Activated CD8-positive, alpha-beta memory T cell treated with anti-CD3 and anti-CD28 coated beads for 24 hours (primary cell): Measurements from ENCODE around the gene ABCC4.

Experiments used
- DNase-seq: peaks from one replicate; pipeline ENCODE4 v3.0.0-alpha.2; 2020

Gene ABCC4, protein sequence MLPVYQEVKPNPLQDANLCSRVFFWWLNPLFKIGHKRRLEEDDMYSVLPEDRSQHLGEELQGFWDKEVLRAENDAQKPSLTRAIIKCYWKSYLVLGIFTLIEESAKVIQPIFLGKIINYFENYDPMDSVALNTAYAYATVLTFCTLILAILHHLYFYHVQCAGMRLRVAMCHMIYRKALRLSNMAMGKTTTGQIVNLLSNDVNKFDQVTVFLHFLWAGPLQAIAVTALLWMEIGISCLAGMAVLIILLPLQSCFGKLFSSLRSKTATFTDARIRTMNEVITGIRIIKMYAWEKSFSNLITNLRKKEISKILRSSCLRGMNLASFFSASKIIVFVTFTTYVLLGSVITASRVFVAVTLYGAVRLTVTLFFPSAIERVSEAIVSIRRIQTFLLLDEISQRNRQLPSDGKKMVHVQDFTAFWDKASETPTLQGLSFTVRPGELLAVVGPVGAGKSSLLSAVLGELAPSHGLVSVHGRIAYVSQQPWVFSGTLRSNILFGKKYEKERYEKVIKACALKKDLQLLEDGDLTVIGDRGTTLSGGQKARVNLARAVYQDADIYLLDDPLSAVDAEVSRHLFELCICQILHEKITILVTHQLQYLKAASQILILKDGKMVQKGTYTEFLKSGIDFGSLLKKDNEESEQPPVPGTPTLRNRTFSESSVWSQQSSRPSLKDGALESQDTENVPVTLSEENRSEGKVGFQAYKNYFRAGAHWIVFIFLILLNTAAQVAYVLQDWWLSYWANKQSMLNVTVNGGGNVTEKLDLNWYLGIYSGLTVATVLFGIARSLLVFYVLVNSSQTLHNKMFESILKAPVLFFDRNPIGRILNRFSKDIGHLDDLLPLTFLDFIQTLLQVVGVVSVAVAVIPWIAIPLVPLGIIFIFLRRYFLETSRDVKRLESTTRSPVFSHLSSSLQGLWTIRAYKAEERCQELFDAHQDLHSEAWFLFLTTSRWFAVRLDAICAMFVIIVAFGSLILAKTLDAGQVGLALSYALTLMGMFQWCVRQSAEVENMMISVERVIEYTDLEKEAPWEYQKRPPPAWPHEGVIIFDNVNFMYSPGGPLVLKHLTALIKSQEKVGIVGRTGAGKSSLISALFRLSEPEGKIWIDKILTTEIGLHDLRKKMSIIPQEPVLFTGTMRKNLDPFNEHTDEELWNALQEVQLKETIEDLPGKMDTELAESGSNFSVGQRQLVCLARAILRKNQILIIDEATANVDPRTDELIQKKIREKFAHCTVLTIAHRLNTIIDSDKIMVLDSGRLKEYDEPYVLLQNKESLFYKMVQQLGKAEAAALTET (N-terminal part only)

DNA sequence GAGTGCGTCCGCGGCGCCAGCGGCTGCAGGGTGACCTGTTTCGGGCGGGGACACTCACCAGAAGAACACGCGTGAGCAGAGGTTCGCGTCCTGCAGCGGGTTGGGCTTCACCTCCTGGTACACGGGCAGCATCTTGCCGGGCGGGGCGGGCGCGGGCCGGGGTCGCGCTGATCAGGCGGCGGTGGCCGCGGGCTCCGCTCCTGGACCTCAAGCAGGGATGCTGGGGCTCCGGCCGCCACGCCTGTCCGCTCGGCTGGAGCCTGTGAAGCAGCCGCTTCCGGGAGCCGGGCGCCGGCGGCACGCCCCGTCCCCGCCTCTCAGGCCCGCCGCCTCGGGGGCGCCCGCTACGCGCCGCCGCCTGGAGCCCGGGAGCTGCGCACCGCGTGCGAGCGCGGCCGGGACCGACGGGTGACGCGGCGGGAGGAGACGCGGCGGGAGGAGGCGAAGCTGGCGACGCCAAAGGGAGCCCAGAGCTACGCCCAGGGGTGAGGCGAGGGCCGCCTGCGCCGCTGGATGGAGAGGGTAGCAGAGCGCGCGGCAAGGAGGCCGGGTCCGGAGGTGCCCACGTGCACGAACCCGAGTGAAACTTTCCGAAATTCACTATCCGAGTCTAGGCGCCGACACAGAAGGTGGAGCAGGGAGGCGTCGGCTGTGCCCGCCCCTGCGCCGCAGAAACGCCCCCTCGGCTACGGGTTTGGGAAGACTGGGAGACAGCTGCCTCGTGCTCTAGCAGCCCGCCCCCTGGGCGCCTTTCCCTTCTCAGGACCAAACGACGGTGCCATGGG lies at the start of gene ABCC4:
Gene ABCC4, minus strand, starts transcription at position 269 of the 785 bp plus-strand sequence. Its CDS starts 137 bp downstream, at position 132.
- peak; percentile 85 for DNase-seq

DNA sequence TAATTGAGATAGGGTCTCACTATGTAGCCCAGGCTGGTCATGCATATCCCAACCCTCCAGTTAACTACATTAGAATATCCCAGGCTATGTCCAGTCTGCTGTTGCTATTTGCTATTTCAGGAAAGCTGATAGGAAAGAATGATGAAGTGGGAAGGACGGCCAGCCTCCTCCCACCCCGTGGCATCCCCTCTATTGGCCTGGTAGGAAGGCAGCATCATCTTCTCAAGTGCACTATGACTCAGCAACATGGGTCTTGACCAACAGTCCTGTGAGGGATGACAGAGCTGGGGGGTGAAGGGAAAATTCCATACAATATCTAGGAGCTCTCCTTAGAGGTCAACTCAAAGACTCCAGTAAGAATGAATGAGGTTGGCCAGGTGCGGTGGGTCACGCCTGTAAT lies 48.0 kb upstream of the ABCC4 start:
- DNase-seq: no peak

DNA sequence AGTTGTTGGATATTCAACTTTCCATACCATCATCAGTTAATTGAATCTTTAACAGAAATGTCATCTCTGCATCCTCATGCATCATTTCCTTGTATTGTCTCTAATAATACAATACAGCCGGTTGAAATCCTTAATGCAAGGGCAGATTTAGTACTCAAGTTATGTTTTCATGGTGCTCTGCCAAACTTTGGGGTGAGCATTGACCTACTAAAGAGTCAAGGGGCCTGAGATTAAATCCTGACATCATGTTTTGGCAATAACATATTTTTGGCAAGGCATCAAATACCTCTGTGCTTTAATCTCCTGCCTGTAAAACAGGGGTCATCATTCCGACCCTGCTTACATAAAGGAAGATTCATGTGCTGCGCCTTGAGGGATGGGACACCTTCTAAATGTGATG lies 42.7 kb upstream of the ABCC4 start:
- no peak for DNase-seq

DNA sequence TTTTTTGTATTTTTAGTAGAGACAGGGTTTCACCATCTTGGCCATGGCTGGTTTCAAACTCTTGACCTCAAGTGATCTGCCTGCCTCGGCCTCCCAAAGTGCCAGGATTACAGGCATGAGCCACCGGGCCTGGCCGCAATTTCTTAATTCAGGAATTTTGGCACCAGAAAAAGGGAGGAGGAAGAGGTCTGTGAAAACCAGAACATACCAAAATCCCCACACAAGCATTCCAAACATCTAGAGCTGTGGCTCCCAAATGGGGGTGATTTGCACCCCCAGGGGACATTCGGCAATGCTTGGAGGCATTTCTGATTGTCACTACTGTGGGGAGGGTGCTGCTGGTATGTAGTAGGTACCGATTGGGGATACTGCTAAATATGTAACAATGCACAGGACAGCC lies 40.2 kb upstream of the ABCC4 start:
- no peak for DNase-seq

DNA sequence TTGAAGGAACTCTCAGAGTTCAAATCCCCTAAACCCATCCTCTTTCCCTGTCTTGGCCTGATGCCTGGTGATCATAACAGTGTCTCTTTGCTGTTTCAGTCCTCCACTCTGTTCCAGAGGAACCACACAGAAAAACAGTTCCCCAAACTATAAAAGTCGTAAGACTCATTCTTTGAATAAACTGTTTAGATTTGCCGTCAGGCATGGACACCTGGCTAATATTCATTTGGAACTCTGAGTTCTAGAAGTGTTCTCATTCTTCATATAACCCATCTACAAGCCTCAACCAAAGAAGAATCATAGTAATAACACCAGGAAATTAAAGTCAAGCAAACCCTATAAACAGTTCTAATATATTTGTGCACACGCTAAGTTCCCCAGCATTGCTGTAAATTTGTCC lies 37.7 kb upstream of the ABCC4 start:
- DNase-seq: no peak

DNA sequence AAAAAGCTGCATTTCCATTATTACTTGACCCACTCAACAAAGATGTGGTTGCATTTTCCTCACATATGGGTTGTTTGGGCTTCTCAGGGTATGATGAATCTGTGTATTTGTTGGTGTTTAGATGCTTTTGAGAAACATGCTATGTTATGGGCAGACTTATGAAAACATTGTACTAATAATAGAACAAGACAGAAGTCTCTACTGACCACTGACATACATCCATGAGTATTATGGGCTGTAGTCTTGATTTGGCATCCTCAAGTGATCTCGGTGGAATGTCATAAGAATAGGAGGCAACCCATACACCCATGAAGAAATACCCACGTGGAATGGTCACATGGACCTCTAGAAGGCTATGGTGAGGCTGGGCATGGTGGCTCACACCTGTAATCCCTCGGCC lies 36.3 kb upstream of the ABCC4 start:
- no peak for DNase-seq

DNA sequence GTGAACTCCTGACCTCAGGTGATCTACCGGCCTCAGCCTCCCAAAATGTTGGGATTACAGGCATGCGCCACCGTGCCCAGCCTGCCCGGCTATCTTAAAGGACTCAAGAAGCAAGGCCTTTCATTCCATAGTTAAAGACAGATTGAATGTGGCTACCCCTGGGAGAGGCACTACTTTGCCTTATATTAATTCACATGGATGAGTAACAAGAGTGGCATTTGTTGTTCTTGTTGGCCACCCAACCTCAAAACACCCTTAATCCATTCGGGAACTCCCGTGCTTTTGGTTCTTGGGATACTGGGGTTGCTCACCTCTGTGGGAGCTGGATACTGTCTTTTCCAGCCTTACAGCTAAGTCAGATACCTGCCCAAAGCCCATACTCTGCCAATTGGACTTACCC lies 34.4 kb upstream of the ABCC4 start:
- DNase-seq: no peak

DNA sequence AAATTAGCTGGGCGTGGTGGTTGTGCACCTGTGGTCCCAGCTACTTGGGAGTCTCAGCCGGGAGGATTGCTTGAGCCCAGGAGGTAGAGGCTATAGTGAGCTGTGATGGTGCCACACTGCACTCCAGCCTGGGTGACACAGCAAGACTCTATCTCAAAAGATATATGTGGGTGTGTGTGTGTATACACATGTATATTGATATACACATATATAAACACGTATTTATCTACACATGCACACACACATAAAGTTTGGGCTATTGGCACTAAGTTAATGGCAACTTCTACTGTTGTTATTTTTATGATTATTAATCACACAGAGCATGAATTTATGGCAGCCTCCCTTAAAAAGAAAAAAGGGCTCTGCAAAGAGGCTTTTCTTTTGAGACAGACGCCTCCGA lies 27.1 kb upstream of the ABCC4 start:
- no peak for DNase-seq

DNA sequence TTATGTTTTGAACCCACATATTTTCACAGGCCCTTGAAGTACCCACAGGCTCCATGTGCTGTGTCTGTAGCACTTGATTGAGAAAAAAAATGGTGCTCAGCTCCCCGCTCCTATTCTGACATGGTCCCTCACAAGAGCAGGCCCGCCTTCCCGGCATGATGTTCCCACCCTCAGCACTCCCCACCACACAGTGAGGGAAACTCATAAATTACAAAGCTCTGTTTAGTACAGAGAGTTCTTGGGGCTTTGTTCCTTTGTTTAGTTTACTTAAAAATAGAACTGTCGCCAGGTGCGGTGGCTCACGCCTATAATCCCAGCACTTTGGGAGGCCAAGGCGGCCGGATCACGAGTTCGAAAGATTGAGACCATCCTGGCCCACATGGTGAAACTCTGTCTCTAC lies 25.9 kb upstream of the ABCC4 start:
- DNase-seq: no peak

DNA sequence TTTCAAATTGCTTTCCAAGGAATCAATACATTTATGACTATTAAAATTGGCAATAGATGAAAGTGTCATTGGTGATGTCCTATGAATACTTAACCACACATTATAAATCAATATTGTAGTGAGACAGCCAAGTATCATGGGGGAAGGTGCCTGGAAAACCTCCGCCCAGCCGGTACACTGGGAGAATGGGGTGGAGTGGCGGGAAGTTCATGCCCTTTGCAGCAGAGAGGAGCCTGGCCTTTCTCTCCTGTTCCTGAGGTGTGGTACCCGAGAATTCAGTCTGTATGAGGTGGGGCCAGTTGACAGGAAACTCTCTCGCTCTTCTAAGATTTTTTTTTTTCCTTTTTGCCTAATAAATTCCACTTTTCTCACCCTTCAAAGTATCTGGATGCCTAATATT lies 25.4 kb upstream of the ABCC4 start:
- no peak for DNase-seq

DNA sequence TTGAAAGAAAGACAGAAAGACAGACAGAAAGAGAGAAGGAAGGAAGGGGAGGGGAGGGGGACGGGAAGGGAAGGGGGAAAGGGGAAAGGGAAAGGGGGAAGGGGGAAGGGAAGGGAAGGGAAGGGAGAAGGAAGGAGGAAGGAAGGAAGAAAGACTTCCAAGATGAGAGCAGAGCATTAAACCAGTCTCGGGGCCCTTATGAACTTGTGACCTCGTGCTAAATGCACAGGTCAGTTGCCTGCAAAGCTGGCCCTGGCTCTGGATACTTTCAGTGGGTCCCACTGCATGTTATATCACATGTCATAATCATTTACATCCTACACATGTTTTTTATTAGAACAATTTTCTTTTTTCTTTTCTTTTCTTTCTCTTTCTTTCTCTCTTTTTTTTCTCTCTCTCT lies 24.2 kb upstream of the ABCC4 start:
- no peak for DNase-seq

DNA sequence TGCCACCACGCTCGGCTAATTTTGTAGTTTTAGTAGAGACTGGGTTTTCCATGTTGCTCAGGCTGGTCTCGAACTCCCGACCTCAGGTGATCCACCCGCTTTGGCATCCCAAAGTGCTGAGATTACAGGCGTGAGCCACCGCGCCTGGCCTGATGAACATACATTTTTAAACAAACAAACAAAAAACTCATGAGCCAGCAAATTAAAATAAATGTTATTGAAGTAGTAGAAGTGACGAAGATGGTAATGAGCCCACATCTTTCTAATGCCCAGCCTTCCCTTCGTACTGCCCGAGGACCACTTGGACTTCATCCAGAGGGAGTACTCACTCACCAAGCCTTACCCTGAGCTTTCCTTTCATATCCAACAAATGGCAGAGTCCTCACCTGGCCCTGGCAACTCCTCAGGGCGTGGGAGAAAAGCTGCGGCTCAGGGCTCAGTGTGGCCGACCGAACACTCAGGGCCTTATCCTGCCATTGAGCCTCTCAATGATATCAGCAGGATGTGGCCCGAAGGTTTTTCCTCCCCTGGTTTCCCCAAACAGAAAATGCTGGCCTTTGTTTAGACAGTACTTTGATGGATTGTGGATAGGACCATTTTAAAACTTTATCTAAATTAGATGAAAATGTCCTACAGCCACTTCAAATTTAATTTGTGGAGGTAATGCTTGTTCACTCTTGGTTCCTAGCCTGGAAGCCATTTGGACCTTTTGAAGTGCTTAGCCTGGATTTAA lies 22.8 kb upstream of the ABCC4 start:
- DNase-seq: no peak

DNA sequence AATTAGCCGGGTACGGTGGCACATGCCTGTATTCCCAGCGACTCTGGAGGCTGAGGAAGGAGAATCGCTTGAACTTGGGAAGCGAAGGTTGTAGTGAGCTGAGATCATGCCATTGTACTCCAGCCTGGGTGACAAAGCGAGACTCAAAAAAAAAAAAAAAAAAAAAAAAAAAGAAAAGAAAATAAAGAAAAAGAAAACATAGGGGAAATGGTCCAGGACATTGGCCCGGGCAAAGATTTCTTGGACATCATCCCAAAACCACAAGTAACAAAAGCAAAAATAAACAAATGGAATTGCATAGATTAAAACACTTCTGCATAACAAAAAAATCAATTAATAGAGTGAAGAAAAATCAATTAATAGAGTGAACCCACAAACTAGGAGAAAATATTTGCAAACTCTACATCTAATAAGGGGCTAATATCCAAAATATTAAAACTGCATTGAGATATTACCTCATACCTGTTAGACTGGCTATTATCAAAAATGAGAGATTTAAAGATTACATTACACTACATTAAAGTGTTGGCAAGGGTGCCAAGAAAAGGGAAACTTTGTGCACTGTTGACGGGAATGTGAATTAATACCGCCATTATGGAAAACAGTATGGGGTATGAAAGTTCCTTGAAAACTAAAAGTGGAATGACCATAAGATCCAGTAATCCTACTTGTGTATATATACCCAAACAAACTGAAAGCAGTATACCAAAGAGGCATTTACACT lies 18.5 kb upstream of the ABCC4 start:
- no peak for DNase-seq

DNA sequence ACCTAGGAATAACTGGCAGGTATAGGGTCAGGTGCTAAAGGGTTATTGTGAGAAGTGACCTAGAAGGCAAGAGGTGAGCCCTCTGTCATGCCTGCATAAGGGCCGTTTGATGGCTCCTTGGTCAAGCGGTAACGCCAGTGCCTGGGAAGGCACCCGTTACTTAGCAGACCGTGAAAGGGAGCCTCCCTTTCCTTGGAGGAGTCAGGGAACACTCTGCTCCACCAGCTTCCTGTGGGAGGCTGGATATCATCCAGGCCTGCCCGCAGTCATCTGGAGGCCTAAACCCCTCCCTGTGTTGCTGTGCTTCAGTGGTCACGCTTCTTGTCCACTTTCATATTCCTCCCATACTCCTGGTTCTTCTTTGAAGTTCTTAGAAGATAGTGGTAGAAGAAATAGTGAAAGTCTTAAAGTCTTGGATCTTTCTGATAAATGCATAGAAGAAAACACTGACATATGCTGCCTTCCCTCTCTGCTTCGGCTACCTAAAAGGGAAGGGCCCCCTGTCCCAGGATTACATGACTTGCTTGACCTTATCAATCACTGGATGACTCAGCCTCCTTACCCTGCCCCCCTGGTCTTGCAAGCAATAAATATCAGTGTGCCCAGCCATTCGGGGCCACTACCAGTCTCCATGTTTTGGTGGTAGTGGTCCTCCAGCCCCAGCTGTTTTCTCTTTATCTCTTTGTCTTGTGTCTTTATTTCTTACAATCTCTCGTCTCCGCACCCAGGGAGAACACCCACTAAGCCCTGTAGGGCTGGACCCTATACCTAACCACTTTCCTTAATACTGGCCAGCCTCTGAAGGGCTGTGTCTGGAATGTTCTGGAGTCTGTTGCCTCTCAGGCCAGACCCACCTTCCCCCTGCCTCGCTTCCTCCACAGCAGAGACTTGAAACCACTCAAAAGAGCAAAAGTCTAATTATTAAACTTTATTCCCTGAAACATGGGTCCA lies 16.1 kb upstream of the ABCC4 start:
- DNase-seq: no peak

DNA sequence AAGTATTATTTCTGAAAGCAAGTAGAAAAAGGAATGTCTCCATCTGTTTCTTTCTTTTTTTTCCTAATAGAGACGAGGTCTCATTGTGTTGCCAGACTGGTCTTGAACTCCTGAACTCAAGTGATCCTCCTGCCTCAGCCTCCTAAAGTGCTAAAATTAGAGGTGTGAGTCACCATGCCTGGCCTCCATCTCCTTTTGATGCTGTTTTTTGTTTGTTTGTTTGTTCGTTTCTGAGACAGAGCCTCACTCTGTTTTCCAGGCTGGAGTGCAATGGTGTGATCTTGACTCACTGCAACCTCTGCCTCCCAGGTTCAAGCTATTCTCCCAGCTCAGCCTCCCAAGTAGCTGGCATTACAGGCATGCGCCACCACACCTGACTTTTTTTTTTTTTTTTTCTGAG lies 14.5 kb upstream of the ABCC4 start:
- DNase-seq: no peak

DNA sequence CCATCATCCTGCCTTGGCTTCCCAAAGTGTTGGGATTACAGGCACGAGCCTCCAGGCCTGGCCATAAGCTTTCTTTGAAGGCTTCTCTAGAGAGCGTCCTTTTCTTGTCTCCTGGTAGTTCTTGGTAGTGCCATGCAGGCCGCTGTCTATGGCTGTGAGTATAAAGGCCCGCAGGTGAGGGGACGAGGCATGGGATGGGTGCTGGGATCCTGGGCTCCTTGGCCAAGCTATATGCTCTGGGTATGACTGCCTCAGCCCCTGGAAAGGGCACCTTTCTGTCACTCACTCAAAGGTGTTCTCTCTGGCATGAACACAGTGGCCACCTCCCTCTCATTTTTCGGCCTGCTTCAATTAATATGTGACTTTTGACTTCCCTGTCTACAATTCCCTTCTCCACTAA lies 6.3 kb upstream of the ABCC4 start:
- DNase-seq: no peak

DNA sequence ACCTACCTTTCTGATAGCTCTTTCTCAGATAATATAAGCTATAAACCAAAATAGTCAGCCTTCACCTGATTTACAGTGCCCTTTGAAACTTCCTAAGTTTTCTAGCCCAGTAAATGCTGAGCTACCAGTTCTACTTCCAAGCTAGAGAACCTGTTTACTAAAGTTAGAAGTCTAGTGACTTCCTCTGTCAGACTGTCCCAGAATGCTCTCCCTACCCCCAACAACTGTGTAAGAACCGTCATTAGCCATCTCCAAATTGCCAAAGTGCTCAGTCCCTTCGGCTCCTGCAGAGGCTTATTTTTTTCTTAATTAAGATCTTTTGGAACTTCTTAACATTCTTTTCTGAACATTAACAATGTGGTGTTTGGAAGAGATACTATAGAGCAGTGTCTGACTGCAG lies 3.2 kb upstream of the ABCC4 start:
- DNase-seq: no peak

DNA sequence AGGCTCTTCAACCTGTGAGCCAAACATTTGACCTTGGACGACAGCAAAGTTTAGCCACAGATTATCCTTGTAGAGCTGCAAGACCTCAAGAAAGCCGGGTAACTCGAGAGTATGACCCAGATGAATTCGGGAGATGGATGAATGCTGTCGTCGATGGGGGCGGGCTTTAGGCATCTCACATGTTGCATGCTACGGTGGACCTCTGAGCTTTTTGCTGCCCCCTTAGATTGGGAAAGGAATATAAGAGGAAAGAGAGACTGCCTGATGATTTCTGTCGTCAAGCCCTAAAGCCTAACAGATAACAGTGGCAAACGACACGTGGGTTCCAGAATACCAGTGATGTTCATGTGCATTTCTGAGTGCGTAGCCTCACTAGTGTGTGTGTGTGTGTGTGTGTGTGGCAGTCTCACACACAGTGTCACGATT lies 730 bp upstream of the ABCC4 start:
- no peak for DNase-seq

DNA sequence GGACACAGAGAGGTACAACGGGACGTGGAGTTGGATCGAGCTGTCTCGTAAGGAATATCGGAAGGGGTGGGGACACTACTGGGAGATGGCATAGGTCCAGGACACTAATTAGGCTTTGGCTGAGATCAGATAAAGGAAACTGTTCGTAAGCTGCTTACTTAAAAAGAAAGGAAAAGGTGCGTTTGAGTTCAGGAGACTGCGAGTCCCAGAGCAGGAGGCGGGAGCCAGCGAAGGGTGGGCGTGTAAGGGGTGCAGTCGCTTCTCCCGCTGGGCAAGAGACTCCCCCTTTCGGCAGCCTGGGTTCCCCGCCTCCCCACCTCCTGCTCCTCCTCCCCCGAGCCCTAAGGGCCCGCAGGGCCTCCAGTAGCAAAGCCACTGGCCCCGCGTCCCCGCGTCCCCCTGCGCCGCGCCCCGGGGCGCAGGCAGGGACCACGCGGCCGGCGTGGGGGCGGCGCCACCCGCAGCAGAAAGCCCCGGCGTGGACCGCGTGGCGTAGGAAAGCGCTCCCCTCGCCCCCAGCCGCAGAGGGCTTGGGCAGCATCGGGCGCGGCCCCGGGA lies 547 bp downstream of the ABCC4 start:
- peak; percentile 81 for DNase-seq
